HG02678 (cell line): ENCODE results near the gene TRIM9.

Experiments
- ATAC-seq: cut with Tn5 transposase; IDR thresholded peaks from one replicate; pipeline ENCODE4 v1.9.1; 2021; ENCODE audit warnings: mild to moderate bottlenecking, moderate library complexity; ENCODE audit not compliant: unreplicated experiment

Gene TRIM9

GRCh38 chr14:51059032-51059431, 35.9 kb downstream of the TRIM9 start:
- no peak for ATAC-seq

DNA sequence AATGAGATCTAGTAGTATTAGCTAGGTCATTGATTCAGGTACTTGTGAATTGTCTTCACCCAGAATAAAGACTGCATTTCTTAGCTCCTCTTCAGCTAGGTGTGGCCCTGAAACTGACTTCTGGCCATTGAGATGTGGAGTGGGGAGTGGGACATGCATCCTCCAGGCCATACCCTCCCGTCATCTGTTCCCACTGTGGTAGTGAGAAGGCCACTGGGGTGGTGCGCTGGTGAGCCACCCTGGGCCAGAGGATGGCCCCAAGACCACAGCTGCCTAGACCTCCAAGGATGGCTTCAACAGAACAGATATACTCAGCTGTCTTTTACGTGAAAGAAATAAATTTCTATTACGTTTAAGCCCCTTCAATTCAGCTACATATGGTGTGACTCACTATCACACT, 36.5 kb downstream of the TRIM9 start:
- no peak for ATAC-seq

DNA sequence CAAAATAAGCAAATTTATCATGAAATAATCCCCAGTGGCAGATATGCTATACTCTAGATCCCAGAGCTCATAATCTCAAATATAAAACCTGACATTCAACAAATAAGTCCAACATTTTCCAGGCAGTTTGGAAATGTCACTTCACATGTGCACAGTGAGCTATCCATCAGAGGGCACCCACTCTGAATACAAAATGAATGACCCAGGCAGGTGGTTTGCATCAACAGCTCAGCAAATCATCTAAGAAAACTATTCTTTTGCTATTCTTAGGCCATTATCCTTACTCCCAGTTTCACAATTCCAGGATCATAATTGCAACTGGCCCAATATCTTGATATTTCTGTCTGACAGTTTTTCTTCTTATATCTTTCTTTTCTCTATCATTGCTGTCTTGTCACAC, 38.5 kb downstream of the TRIM9 start:
- no peak for ATAC-seq

- ATAC-seq: no peak
Observed at GRCh38 chr14:51053157-51053556, 41.7 kb downstream of the TRIM9 start.

GRCh38 chr14:51044961-51045360, 49.9 kb downstream of the TRIM9 start:
- ATAC-seq: no peak

DNA sequence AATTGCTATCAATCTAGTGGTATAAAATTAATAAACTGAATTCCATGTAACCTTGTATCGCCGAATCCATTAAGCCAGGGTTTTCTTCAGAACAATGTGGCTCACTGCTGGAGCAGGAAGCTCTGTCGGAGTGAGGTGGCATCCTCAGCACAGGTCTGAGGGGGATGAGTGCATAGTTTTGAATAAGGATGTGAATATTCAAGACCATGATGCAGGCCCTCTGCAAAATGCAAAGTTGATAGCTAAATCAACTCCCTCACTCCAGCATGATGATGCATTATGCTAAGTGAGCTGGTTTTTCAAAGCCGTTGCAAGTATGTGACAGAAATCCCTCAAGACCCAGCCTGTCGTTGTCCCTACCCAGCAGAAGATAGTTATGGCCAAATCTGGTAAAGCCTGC, 53.0 kb downstream of the TRIM9 start:
- no peak for ATAC-seq

DNA sequence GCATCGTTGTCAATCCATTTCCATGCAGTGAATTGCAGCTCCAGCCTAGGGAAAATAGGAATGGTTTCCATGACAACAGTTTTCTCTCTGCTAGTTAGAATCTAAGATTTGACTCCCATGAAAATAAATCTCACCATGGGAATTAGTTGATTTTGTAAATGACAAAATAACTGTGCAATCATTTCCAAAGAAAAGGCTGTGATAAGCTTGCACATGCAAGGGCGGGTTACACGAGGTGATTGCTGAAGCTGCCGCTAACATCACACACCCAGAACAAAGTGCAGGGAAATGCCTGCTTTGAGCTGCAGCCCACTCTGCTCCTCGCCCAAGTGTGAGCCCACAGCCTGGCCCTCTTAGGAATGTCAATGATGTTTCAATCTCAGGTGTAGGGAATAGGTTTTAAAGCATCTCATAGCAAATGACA, 53.8 kb downstream of the TRIM9 start:
- no peak for ATAC-seq

- ATAC-seq: no peak
Observed at GRCh38 chr14:51039252-51039651, 55.7 kb downstream of the TRIM9 start.

DNA sequence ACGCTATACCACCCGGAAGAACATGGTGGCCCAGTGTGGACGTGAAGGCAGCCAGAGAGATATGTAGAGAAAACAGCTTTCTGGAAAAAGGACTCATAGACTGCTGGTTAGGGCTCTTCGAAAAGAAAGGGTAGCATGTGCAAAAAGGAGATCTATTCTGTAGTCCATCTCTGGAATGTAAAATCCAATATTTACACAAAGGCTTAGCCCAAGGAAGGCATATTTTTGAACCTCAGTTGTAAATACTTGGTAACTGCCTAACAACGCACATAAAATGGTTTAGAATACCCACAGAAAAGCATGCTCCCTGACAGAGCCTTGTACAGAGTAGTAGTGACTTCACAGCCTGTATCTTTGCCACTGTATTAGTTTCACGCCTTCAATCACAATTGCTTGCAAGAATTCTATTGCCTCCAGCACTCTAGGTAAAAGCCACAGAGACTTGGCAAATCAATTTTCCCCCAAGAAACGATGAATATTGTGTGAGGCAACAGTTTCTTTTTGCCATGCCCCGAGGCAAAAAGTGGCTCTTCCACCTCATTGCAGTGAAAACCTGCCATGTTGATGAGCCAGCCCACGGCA, 59.2 kb downstream of the TRIM9 start:
- no peak for ATAC-seq

- ATAC-seq: no peak
Observed at GRCh38 chr14:51028851-51029754, 65.8 kb downstream of the TRIM9 start.

DNA sequence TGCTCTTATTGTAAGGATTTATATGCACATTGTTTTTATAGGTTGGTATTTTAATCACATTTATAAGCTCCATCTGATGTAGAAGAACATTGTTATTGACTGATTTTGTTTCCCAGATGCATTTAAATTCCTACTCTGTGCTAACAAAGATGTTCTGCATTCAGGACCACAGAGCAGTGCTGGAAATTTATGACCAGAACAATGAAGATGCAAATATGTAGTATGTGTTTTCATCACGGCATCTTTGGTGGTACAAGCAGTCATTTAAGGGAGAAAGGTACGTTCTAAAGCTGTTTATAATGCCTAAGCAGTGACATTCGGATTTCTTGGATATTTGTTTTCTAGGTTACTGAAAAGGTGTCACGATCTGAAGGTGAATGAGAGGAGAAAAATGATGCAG, 66.5 kb downstream of the TRIM9 start:
- ATAC-seq: no peak

DNA sequence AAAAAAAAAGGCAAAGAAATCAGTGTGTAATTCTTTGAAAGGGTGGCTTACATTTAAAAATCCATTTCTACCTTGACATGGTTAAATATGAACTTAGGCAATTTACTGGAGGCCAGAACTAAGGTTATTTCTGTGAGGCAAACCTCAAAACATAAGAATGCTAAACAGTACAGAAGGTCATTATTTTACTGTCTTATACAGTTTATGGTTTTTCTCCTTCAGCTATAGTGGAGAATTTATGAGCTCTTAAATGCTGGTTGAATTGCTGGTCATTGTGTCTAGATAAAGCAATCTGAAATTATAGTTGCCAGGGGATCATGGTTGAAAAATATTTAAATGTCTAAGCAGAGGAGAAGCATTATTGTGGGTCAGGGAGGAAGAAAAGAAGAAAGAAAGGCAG, 70.5 kb downstream of the TRIM9 start:
- no peak for ATAC-seq

- no peak for ATAC-seq
Observed at GRCh38 chr14:51023964-51024363, 70.9 kb downstream of the TRIM9 start.

DNA sequence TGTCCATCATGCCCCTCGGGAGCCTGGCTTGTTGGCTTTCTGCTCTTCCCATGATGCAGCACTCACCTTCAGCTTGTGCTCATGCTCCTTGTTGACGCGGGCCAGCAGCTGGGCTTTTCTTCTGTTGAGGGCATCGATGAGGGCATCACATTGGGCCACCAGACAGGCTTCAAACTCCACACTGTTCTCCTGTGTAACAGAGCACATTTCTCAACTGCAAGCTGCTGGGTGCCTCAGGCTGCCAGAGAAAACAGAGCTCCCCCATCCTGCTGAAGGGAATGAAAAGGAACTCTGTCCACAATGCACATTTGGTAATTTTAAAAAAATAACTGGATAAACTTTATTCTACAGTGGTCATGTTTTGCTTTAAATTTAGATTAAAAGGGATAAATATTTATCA, 72.1 kb downstream of the TRIM9 start:
- no peak for ATAC-seq

DNA sequence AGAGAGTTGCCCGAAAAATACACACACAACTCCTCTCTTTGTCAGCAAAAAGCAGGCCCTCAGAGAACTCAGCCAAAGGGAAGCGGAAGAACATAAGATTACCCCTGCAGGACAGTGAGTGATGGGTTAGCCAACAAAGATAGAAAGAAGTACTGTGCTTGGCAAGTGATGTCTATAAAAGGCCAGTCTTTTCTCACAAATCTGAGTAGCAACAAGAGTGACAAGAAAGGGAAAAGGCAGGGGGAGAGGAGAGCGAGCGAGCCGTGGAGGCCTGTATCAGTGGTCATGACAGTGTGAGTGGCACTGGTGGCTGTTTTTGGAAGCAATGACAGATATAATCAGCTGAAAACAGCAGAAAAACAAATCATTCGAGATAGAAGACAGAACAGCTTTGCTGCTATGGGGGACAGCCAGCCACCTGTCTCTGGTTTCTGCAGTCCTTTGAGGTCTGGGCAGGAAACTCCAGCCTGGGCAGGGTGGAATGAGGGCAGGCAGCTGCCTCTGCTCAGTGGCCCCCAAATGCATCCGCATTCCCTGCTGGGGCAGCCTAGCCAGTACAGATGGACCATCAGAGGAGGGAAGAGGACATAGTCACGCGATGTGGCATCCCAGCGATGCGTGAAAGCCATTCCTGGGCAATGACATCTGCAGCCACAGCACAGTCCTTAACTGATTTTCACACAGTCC, 74.7 kb downstream of the TRIM9 start:
- ATAC-seq: no peak

- no peak for ATAC-seq
Observed at GRCh38 chr14:51019089-51019488, 75.8 kb downstream of the TRIM9 start.

DNA sequence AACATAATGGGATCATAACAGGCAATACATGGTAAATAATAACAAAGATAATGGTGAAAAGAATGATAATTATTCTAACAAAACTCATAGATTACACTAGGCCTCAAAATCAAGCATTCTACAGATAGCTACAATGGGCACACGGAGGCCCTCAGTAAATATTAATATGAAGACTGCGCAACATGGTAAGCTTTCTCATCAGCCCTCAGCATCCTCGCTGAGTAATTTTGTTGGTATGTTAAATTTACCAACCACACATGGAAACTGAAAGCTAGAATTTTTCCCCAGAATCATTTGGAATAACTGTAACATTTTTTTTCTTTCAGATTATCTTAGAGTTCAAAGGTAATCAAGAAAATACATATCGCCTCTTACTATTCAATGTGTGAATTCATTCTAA, 76.4 kb downstream of the TRIM9 start:
- ATAC-seq: no peak

DNA sequence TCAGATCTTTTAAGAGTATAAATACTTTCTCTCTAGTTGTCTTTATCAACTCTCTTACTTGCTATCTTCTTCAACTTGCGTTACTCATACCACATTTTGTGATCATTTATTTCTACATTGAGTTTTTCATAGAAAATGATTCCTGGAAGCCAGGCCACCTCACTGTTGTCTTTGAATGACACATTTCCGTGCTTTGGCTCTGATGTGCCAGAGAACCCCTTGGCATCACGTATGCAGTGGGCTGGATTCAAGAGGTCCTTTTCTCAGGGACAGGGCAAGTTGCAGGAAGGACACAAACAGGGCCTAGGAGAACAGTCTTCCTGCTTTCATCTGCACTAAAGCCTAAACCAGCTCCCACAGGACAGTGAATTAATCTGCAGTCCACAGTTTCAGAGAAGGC, 80.3 kb downstream of the TRIM9 start:
- no peak for ATAC-seq

- ATAC-seq: no peak
Observed at GRCh38 chr14:51014086-51014485, 80.8 kb downstream of the TRIM9 start.

- ATAC-seq: no peak
Observed at GRCh38 chr14:51012055-51012454, 82.8 kb downstream of the TRIM9 start.

DNA sequence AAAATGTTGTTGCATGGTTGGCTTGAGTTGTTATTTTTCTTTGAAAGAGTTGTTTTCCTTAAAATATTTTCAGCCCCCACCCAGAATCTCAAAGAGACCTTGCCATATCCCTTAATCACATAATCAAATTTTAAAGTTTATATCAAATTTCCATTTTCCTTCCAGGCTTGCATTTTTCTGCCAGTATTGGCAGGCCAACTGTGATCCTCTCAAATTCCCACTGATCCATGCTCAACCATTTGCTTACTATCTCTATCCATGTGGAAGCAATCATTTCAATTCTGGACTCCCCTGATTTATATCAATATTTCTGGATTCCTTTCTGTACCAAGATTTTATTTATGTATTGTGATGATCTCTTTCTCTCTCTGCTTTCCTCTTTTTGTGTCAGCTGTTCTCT, 86.5 kb downstream of the TRIM9 start:
- ATAC-seq: no peak

DNA sequence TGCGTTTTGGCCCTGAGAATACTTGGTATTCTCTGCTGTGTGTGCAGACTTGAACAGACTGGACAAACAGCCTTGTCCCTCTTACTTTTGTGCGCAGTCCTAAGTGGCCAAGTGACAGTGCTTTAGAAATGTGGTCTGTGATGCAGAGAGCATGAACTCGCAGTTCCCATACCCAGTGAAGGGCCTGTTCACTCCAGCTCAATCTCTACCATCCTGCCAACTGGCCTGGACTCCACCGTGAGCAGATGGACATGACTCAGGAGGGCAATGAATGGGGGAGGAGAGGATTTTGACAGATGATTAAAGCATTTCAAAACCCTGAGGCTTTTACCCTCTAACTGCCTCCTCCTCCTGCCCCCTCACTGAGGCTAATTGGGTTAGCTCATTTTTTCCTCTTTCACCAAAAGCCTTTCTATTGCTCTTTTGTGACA, 88.1 kb downstream of the TRIM9 start:
- ATAC-seq: no peak
